Stimulated activated CD8-positive, alpha-beta memory T cell treated with anti-CD3 and anti-CD28 coated beads, Interleukin-15, amount 100 ng/mL, for 24 hours (primary cell): ENCODE results near the gene CFAP58.

Experiments
- DNase-seq: peaks from one replicate; pipeline ENCODE4 v3.0.0-alpha.2; 2020; ENCODE audit warnings: low read depth

The CFAP58 gene

DNA sequence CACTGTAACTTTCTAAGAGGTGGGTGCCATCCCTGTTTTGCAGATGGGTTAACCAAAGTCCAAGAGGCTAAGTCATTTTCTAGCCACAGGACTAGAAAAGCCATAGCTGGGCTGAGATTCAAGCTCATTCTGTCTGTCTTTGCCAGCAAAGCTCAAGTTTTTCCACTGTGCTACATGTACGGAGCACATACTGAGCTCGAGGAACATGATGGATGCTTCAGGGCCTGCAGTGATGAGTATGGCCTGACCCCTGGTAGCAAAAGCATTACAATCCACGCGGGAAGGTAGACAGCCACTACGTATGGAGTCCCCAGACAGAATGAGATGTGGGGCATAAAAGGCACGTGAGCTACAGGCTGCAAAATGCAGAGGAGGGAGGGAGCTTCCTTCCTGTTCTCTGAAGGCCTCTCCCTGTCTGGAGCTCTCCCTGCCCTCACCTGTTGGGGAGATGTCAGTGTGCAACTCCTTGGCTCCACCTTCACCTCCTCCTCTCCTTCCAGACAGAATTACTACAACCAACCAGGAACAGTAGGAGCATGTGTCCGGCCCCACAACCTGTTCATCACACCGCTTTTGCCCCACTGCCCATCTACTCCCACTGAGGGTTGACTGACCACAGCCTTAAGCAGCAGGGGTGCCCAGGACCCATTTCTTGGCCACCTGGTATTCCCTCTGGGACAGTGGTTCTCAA lies 31.8 kb upstream of the CFAP58 start:
- DNase-seq, result no peak

DNA sequence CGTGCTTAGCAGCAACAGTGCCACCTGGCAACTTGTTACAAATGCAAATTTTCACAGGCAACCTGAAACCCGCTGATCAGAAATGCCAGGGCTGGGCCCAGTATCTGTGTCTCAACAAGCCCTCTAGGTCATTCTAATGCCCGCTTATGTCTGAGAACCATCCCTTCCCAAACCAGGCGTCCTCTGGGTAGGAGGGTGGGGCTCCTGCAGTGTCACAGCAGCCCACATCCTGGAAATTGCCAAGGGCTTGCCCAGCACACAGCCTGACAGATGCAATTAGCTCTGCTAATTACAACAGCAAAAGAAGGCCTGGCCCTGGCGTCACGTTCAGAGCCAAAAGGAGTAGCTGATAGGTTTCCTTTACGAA lies 31.2 kb upstream of the CFAP58 start:
- no peak for DNase-seq

- DNase-seq, result no peak
These were observed 30.5 kb upstream of the CFAP58 start for GRCh38 chr10:104323085-104323484.

- no peak for DNase-seq
These were observed 29.9 kb upstream of the CFAP58 start for GRCh38 chr10:104323760-104324201.

- DNase-seq, result no peak
These were observed 29.4 kb upstream of the CFAP58 start for GRCh38 chr10:104324221-104324686.

- no peak for DNase-seq
These were observed 28.7 kb upstream of the CFAP58 start for GRCh38 chr10:104324931-104325330.

DNA sequence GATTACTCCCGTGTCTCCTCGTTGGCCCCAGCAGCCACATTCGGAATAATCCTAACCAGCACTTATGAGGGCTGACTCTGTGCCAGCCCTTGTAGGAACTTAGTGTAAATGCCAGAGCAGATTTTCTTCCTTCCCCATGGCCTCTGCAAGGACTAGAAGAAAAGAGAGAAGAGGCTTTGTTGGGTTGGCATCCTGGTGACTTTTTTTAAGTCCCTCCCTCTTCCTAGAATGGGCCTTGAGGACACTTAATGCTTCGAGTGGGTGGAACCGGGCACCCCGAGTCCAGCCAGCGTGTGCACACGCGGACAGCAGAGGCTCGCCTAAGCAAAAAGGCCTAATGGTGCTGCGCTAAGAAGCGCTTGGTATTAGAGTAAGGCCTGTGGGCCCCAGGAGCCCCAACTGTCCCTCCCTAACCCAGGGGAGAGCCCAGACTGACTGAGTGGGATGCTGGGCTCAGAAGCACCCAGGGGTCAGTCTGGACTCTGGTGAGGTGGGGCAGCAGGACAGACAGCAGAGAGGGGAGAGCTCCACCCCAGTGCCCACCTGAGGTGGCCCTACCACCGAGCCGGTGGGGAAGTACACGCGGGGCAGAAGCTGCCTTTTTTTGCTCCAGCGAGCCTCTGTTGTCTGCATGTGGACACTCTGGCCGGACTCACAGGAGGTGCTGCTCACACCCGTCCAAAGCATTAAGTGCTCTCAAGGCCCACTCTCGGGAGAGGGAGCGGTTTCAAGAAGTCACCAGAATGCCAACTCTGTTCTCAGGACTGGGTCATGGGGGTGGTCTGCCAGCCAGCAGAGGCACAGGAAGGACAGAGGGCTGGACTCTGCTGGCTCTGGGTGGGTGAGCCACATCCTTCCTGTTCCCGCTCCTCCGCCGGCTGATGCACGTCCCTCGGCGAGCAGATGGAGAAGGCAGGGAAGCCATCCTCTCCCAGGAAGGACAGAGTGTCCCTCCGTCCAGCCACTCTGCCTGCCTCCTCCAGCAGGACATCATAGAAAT lies 27.9 kb upstream of the CFAP58 start:
- DNase-seq, result no peak

- no peak for DNase-seq
These were observed 26.5 kb upstream of the CFAP58 start for GRCh38 chr10:104326991-104327610.

DNA sequence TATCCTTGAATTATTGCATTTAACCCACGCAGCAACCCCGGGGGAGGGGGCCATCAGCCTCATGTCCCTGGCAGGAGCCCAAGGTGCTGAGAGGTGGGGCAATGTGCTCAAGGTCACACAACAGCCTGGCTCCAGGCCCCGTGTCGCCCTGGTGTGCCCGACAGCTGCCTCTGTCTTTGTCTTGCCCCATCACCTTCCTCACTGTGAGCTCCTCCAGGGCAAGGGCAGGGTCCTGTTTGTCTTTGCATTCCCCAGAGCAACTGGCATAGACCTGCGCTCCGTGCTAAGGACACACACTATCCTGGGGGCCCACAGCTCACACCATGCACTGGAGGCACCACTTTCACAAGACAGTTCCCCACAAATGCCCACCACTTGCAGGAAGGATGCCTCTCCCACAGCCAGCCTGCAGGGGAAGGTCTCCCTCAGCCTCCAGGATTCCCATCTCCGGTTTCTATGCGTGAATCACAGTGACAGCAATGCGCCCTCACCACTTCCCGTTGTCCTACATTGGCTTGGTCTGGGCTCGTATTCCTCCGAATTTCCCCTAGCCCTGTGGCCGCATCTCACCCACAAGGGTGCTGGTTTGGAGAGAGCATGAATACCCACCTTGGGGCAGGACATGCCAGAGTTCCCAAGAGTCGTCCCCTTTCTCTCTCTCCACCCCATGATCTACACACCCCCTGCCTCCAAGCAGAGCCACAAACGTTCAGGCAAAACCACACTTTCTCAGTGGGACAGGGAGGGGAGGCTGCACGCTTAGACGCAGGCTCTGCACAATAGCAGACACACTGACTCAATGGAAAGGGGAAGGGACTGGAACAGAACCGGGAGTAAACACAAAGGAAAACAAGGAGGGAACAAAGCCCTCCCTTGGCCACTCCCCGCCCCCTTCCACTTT lies 25.6 kb upstream of the CFAP58 start:
- no peak for DNase-seq

- DNase-seq, result no peak
These were observed 25.1 kb upstream of the CFAP58 start for GRCh38 chr10:104328646-104328895.

GRCh38 chr10:104328896-104329710 lies 24.5 kb upstream of the CFAP58 start:
- DNase-seq, result no peak

GRCh38 chr10:104329735-104330134 lies 23.9 kb upstream of the CFAP58 start:
- no peak for DNase-seq

GRCh38 chr10:104330168-104331110 lies 23.2 kb upstream of the CFAP58 start:
- no peak for DNase-seq

DNA sequence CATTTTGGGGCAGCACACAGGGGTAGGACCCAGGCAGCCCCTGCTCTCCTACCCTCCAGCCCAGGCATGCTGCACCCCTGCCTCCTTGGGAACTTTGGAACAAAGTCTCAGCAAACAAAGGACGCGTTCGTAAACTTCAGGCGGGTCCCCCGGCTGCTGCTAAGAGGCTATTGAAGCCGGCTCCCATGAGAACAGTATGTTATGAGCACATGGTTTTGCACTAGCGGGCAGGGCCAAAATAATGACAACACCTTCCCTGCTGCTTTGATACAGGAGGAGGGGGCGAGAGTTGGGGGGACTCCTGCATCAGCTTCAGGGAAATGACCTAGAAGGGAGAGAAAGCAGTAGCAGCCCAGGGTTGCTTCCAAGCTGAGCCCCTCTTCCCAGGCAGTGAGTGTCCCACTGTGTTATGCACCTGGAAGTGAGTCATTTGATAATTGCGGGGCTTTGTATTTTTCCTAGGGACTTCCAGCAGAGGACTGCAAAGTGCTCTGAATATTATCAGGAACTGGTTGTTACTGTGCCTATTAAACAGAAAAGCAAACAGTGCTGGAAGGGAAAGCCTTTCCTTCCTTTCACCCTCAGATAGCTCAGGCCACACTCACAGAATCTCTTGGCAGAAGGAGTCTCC lies 22.3 kb upstream of the CFAP58 start:
- no peak for DNase-seq

GRCh38 chr10:104332243-104333031 lies 21.2 kb upstream of the CFAP58 start:
- DNase-seq, result no peak

GRCh38 chr10:104333032-104333727 lies 20.5 kb upstream of the CFAP58 start:
- DNase-seq, result no peak

DNA sequence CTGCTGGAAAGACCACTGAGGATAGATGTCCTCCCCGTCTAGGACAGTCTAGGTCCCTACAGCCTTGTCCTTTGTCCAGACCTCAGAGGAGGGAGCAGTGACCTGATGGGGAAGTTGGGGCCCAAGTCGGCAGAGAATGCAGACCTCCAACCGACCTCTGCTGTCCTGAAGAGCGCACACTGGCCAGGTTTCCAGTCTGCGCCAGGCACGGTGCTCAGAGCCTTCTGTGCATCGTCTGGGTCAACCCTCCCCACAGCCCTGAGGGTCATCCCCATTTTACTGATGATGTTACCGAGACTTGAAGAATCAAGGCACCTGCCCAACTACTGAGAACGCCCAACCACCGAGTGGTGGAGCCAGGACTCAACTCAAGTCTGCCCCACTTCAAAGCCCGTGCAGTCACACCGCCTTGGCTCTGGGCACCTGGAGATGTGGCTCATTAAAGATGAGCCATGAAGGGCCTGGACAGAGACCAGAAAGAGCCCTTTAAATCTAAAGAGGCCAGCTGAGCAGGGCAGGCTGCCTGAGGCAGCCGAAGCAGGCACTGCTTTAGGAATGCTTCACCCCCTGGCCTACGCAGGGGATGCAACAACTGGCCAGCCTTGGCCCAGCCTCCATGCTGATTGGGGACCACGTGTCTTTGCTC lies 19.8 kb upstream of the CFAP58 start:
- no peak for DNase-seq
